GM21737 (cell line): ENCODE measurements around the gene AKIRIN2.

Experiments used
- ATAC-seq: cut with Tn5 transposase; IDR thresholded peaks from one replicate; pipeline ENCODE4 v1.9.1; 2021; ENCODE audit warnings: mild to moderate bottlenecking, moderate library complexity; ENCODE audit not compliant: unreplicated experiment

The AKIRIN2 gene

DNA sequence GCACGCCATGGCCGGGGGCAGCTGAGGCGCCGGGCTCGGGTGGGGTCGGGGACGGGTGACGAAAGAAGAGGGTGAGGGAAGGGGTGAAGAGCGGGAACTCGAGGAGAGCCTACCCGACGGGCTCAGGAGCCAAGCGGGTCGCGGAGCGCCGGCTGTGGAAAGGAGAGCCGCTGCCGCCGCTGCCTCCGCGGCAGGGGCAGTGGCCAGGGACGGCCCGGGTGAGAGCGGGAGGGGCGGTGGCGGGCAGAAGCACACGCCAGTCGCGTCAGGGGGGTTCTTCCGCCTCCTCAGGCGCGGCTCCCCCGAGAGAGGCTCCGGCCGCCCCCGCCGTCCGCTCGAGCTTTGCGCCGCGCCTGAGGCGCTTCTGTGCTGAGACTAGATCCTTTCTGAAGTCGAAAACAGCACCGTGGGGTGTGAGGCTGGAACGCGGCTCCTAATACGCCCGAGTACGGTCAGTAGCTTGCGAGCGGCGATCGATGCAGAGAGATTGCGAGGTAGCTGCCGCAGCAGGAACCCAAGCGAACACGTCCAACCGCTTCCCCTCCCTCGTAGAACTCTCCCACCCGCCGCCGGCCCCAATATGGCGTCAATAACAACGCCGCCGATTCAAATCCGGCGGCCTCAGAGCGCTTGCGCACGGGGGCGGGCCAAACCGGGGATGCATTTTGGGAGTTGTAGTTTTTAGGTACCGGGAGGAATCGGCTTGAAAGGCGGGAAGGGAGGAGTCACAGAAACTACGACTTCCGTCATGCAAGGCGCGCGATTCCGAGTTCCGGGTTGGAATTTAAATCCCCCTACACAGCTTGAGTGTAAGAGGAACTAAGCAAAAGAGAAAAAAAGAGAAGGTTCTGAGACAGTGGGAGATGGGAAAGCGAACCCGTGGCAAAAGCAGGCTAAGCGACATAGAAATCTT lies at the start of gene AKIRIN2:
AKIRIN2 (minus strand) TSS at position 558 of the 913 bp plus-strand sequence; CDS start at position 9, 549 bp downstream.
- ATAC-seq: peak; percentile 64

DNA sequence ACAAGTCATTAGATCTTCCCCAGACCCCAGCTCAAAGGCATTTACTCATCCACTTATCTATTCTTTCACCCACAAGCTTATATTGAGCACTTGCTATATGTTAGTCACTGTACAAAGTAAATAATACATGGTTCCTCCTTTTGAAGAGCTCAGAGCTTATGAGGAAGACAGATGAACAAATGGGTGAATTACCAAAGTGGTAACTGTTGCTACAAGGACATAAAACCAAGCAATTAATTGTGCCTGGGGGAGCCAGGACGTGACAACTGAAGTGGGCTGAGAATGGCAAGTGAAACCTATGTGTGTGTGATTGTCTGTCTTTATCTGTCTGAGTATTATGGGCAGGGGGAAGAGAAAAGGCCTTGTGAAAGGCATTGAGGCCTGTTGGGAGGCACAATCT lies 45.6 kb upstream of the AKIRIN2 start:
- ATAC-seq: no peak

DNA sequence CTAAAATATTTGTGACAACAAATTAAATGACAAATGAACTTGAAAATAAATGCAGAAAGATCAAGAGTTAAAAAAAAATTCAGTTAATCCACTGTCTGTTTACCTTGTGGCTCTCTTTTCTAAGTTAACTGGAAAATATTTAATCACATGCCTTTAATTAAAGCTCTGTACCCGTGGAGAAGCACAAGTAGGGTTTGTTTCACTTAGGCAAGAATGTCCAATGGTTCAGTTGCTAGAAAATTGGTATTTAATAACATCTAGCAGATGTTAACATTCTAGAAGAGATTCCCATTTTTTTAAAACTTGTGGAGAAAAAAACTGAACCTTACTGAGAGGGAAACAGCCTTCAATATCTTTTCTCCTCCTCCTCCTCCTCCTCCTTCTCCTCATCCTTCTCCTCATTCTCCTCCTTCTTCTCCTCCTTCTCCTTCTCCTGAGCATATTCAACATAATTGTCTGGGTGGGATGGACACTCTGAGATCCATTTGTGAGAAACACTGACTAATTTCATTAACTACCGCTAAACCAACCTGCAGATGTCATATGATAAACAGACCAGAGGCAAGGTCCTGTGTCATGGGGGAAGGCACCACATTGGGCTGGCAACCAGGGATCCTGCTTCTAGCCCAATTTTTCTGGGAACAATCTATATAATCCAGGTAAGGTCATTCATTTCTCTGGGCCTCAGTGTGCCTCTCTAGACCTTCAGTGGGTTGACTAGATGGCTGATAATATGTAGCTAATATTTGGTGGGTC lies 44.1 kb upstream of the AKIRIN2 start:
- no peak for ATAC-seq

GRCh38 chr6:87743454-87743853 lies 41.4 kb upstream of the AKIRIN2 start:
- no peak for ATAC-seq

DNA sequence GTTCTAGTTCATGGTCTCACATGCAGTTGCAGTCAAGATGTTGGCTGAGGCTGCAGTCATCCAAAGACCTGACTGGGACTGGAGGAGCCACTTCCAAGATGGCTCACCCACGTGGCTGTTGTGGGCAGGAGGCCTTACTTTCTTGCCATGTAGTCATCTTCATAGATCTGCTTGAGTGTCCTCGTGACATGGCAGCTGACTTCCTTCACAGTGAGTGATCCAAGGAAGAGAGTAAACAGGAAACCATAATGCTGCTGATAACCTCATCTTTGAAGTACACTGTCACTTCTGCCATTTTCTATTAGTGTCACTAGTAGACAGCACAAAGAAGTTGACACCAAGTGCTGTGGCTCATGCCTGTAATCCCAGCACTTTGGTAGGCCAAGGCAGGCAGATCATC lies 40.1 kb upstream of the AKIRIN2 start:
- no peak for ATAC-seq

- ATAC-seq: no peak
Measured at GRCh38 chr6:87741001-87741650, 39.1 kb upstream of the AKIRIN2 start.

GRCh38 chr6:87738744-87739143 lies 36.7 kb upstream of the AKIRIN2 start:
- no peak for ATAC-seq

DNA sequence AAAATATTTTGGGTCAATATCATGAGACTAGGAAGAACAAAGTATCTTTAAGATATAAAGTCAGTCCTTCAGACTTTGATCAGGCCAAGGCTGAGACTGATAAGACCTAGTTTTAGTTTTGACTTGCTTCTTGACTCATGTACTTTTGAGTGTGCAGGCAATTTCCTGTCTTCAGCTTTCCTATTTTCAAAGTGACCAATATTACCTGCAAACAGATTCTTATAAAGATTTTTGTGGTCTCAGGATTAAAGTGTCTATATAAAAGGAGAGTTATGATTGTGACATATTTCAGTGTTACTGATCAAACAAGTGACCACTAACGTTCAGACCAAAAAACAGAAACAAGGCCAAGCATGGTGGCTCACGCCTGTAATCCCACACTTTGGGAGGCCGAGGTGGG lies 36.0 kb upstream of the AKIRIN2 start:
- ATAC-seq: no peak

DNA sequence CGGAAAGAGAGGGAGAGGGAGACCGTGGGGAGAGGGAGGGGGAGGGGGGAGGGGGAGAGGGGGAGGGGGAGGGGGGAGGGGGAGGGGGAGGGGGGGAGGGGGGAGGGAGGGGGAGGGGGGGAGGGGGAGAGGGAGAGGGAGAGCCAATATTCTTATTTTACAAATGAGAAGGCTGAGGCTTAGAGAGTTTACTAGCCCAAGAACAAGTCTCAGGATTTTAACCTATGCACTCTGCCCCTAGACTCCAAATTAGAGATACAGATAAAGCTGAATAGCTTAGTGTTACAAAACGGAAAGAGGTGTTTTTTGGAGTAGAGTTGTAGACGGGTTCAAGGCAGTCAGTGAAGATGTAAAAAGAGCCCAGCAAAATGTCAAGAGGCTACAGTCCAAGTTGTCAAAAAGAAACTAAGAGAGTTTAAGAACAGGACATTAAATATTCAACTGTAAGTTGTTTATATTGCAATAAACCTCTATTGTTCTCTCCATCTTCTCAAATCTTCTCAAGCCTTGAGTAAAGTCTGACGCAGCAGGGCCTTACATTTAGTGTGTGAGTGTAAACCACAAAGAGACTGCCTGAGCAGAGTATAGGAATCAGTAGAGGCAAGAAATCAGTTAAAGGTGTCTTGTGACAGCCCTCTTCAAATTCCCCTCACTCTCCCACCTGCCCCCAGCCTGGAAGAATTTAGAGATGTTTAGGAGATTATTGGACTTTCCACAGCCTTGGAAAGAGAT lies 34.9 kb upstream of the AKIRIN2 start:
- no peak for ATAC-seq

- ATAC-seq: peak; percentile 82
Measured at GRCh38 chr6:87731818-87732661, 30.0 kb upstream of the AKIRIN2 start.

DNA sequence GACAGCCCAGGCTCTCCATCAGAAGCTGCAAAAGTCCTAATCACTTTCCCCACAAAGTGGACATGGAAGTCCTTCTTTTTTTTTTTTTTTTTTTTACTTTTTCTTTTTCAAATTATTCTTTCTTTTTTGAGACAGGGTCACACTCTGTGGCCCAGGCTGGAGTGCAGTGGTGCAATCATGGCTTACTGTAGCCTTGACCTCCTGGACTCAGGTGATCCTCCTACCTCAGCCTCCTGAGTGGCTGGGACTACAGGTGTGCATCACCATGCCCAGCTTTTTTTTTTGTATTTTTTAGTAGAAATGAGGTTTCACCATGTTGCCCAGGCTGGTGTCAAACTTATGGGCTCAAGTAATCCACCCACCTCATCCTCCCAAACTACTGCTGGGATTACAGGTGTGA lies 29.0 kb upstream of the AKIRIN2 start:
- ATAC-seq: no peak

DNA sequence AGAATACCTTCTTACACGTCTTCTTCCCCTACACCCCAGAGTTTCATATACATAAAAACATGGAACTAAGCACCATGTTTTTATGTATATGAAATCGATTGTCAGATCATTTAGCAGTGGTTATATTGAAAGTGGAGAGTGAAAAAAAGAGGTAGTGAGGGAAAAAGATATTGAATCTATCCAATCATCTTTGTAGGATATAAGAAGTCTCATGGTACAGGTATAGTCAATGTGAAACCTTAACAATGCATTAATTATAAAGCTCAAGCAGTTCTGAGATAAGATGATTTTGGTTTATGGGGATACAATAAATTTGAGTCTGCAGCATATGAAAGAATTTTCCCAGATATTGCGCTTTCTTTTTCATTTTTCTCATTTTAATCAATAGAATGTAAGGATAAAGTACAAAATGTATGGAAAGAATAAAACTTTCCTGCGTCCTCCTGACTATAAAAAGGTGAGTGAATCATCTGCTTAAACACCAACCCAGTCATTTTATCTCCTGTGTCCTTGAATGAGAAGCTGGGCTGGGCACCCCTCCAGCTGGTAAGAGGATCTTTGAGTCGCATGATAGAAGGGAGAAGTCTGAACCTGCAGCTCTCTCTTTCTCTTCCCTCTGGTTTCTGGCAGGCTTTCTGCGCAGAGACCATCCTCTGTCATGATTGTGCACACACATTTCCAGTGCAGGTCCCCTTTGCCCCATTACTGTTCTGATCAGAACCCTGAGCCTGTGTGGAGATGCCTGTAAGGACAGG lies 28.1 kb upstream of the AKIRIN2 start:
- ATAC-seq: no peak

DNA sequence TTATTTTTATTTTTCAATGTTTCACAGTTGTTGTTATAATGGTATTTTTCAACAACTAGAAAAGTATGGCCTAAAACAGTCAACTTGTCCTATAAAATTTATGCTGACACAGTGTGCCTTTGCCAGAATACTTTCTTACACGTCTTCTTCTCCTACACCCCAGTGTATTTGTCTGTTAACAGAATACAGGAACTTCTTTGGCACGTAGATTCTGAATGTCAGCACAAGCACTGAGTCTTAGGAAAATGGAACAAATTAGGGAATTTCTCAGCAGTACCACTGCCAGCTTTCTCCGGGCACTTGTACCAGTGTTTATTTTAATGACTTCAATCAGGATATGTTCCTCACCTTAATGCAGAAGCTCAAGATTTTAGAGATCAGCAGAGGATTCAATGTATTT lies 26.7 kb upstream of the AKIRIN2 start:
- no peak for ATAC-seq

DNA sequence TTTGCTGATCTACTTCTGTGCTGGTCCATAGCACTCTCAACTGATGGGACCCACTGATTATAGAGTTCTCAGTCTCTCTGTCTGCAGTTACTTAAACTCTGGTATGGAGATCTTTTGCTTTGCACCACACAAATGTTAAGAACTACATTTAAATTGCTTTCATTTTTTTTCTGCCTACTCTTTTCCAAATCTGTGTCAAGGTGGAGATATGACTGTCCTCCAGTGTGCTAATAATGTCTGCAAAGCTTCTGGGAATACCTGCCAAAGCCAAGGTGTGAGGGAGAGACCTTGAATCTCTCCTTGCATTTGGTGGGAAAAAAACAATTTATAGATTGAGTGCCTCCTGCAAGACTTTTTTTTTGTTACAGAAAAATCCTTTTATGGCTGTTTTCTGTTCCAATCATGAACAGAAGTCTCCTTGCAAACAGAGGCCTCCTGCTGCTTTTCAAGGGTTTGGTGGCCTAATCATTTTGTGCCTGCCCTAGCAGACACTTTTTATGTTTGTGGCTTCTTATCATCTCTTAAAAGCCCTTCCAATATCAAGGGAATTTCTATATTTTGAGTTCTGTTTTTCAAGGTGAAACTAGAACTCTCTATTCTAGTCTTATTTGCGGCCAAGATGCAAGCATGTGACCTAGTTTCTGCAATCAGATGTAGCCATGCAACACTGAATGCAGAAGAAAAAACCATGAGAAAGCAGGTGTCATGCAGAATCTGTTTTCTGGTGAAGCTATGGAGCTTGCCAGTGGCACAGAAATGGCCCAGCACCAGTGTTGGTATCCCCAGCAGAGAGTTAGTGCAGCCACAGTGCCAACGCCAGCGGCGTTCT lies 23.2 kb upstream of the AKIRIN2 start:
- ATAC-seq: peak; percentile 67

- ATAC-seq: peak; percentile 37
Measured at GRCh38 chr6:87723170-87724078, 21.4 kb upstream of the AKIRIN2 start.

DNA sequence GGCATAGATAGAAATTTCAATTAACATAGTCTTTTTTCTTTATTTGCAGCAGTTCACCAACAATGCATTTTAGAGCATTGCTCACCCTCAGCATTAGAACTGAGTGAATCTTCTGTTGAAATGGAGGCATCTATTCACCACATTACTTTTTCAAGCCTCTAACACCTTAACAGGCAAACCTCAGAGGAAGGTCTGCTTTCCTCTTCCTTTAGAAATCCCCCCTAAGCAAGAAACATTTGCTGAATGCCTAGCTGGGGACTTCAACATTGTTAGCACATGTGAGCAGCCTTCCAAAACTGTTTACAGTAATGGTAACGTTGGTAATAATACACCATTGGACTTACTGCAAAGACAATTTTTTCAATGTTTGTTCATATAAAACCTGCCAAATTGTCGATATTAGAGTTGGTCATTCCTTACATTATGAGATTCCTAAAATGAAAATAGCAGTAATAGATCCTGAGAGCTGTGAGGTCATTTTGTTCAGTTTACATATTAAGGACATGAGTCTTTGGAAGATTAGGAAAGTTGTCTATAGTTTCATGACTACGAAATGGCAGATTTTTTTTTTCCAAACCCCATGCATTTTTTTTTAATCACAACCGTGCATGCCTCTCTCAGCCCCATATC lies 20.6 kb upstream of the AKIRIN2 start:
- no peak for ATAC-seq

DNA sequence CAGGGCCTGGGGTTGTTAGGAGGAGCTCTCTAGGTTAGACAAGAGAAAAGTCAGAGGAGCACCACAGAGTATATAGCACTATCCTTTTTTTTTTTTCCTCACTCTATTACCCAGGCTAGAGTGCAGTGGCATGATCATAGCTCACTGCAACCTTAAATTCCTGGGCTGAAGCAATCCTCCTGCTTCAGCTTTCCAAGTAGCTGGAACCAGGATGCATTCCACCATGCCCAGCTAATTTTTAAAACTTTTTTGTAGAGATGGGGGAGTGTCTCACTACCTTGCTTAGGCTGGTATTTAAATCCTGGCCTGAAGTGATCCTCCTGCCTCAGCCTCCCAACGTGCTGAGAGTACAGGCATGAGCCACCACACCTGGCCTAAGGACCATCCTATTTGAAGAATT lies 19.3 kb upstream of the AKIRIN2 start:
- ATAC-seq: no peak
